B cell (primary cell): Measurements from ENCODE around the gene INF2. TPM values are rescaled to one million over a fixed set of nuclear protein-coding genes. Genes with fewer than 3 reads are reported as not detected.

ENCODE experiments used
- ATAC-seq: fragments of 200-7000 bp; cut with Tn5 transposase; one replicate; pipeline ENCODE4 v1.10.0; 2021; ENCODE audit warnings: low read depth, mild to moderate bottlenecking, moderate number of reproducible peaks, moderate library complexity
- CTCF ChIA-PET: fragments of 350-600 bp; sonication (Branson Sonifier 250); formaldehyde crosslinking; loops from one replicate; lab custom pipeline; 2021; ENCODE audit warnings: antibody characterized with exemption, inconsistent platforms; lab: Charles Lee
- POLR2A ChIA-PET: fragments of 350-600 bp; sonication (Branson Sonifier 250); formaldehyde crosslinking; loops from one replicate; lab custom pipeline; 2021; ENCODE audit warnings: antibody characterized with exemption; lab: Charles Lee
- DNase-seq: peaks from one replicate; pipeline ENCODE4 v3.0.0; 2013
- H2AFZ ChIP-seq: 2 replicates; pipeline ENCODE4 v1.6.1; 2012; ENCODE audit warnings: mild to moderate bottlenecking, low read depth, low read length; ENCODE audit not compliant: insufficient read depth, poor library complexity, severe bottlenecking
- H3K27ac ChIP-seq, 2 donors: 1 replicate in 1 of 2; 2 replicates in 1 of 2; pipeline ENCODE4 v1.5.1; 2012 to 2013; ENCODE audit warnings: low read length in 2 of 2, mild to moderate bottlenecking in 2 of 2, moderate library complexity in 1 of 2
- H3K27me3 ChIP-seq, 4 experiments: fragments of 200-600 bp in 1 of 4; sonication (generic) in 1 of 4; replicated peaks in 1 of 4; 1 replicate in 2 of 4; 2 replicates in 2 of 4; pipeline versions ENCODE4 v1.6.1 to v1.7.0; 2013 to 2016; ENCODE audit warnings: low read length in 3 of 4, mild to moderate bottlenecking in 2 of 4, mixed read lengths in 1 of 4, moderate library complexity in 1 of 4; ENCODE audit not compliant: insufficient read depth in 4 of 4, control insufficient read depth in 3 of 4; ENCODE audit errors: control extremely low read depth in 1 of 4
- H3K36me3 ChIP-seq, 2 experiments: replicated peaks in 1 of 2; 1 replicate in 1 of 2; 2 replicates in 1 of 2; pipeline versions ENCODE4 v1.6.1 to v1.7.1; 2013; ENCODE audit warnings: low read length in 1 of 2; ENCODE audit not compliant: insufficient read depth in 2 of 2, control insufficient read depth in 1 of 2; ENCODE audit errors: control extremely low read depth in 1 of 2, extremely low read depth in 1 of 2
- H3K4me1 ChIP-seq, 2 donors: fragments of 200-600 bp in 1 of 2; sonication (generic) in 1 of 2; 1 replicate in 1 of 2; 2 replicates in 1 of 2; pipeline versions ENCODE4 v1.5.1 to v1.6.1; 2013 to 2017; ENCODE audit warnings: low read length in 2 of 2; ENCODE audit not compliant: control insufficient read depth in 2 of 2, insufficient read depth in 2 of 2
- H3K4me2 ChIP-seq: replicated peaks from 2 replicates; pipeline ENCODE3; 2012; ENCODE audit warnings: mild to moderate bottlenecking, low read depth, low read length; ENCODE audit not compliant: poor library complexity, severe bottlenecking
- H3K4me3 ChIP-seq, 5 experiments: fragments of 200-600 bp in 1 of 5; sonication (generic) in 1 of 5; 1 replicate in 3 of 5; 2 replicates in 2 of 5; pipeline versions ENCODE4 v1.5.1 to v1.7.0; 2011 to 2016; ENCODE audit warnings: low read length in 4 of 5, mild to moderate bottlenecking in 4 of 5, low read depth in 2 of 5, control low read depth in 1 of 5, moderate library complexity in 1 of 5; ENCODE audit not compliant: insufficient read depth in 1 of 5; ENCODE audit errors: control extremely low read depth in 1 of 5, extremely low read depth in 1 of 5
- H3K79me2 ChIP-seq: fragments of 200-600 bp; sonication (generic); one replicate; pipeline ENCODE4 v1.6.0; 2016; ENCODE audit warnings: low read length; ENCODE audit not compliant: control insufficient read depth, insufficient read depth
- H3K9ac ChIP-seq: fragments of 200-600 bp; sonication (generic); 2 replicates; pipeline ENCODE4 v1.6.1; 2017; ENCODE audit warnings: mild to moderate bottlenecking, low read length, moderate library complexity
- H3K9me3 ChIP-seq, 3 donors: one replicate each; pipeline versions ENCODE4 v1.6.1 to v1.7.1; 2013; ENCODE audit warnings: low read length in 2 of 3; ENCODE audit not compliant: control insufficient read depth in 2 of 3, insufficient read depth in 1 of 3; ENCODE audit errors: control extremely low read depth in 1 of 3
- H4K20me1 ChIP-seq: 2 replicates; pipeline ENCODE4 v1.6.0; 2012; ENCODE audit warnings: mild to moderate bottlenecking, low read length; ENCODE audit not compliant: insufficient read depth, control insufficient read depth, poor library complexity, severe bottlenecking
- H3K27ac Mint-ChIP-seq: one replicate; pipeline ENCODE4 v1.8.0; 2021; ENCODE audit warnings: mixed read lengths
- H3K27me3 Mint-ChIP-seq: one replicate; pipeline ENCODE4 v1.8.0; 2021; ENCODE audit warnings: mixed read lengths
- H3K4me1 Mint-ChIP-seq: one replicate; pipeline ENCODE4 v1.8.0; 2021; ENCODE audit warnings: mixed read lengths
- H3K4me3 Mint-ChIP-seq: one replicate; pipeline ENCODE4 v1.8.0; 2021; ENCODE audit warnings: mixed read lengths
- H3K9me3 Mint-ChIP-seq: one replicate; pipeline ENCODE4 v1.8.0; 2022; ENCODE audit warnings: mixed read lengths; ENCODE audit not compliant: insufficient read depth
- CTCF ChIP-seq: fragments of 200-600 bp; IDR thresholded peaks from one replicate; pipeline ENCODE4 v1.8.0; 2022; ENCODE audit warnings: antibody characterized with exemption, mild to moderate bottlenecking
- EZH2 ChIP-seq: IDR thresholded peaks from 2 replicates; pipeline ENCODE4 v1.6.1; 2012; ENCODE audit warnings: borderline replicate concordance, low read depth, mild to moderate bottlenecking, moderate library complexity, low read length; ENCODE audit not compliant: insufficient read depth, poor library complexity, severe bottlenecking
- WGBS: methylation state at CpG from one replicate; pipeline ENCODE4 v1.1.5; 2013; ENCODE audit warnings: missing lambda C conversion rate; ENCODE audit not compliant: insufficient coverage; 5-methylcytosine and 5-hydroxymethylcytosine counted together
- intact Hi-C: fragments of 100-400 bp; cut with micrococcal nuclease; formaldehyde crosslinking; loops from one replicate; pipeline ENCODE4 v1.10.0; 2022
- polyA plus RNA-seq: library from polyadenylated mRNA; depleted of rRNA; stranded (reverse); fragments of >200 nt; gene quantifications from 2 replicates; pipeline ENCODE4 v1.2.3, GENCODE V29; 2012
- total RNA-seq, 2 donors: library from RNA; stranded (reverse); fragments of 120-200 nt in 1 of 2; gene quantifications; 1 replicate in 1 of 2; 2 replicates in 1 of 2; pipeline versions ENCODE4 v1.2.3 to v1.2.4, GENCODE V29; 2013 to 2022

INF2 gene
- total and polyA plus RNA-seq, 2 donors (not counting 1 experiment from before 2014, with no cell fraction given), result 90.2 to 100 TPM

- Histone ChIP-seq H4K20me1 (no peaks in the 10 kb centered on the region), H3K79me2 (peaks cover 8% of the 10 kb centered on the region), H3K36me3 (peaks cover 0 to 43% of the 10 kb centered on the region in 2 experiments), H3K27ac (no peak overlapping the region), H3K4me3 (no peak overlapping the region), H2AFZ (no peak overlapping the region), H3K9me3 (no peaks in the 10 kb centered on the region), H3K4me1 (peaks cover 7 to 12% of the 10 kb centered on the region in 2 donors), H3K9ac (no peak overlapping the region), H3K27me3 (no peaks in the 10 kb centered on the region), H3K4me2 (peak overlapping the region; percentile 50)
- peak; percentile 97 for TF ChIP-seq CTCF
- TF ChIP-seq EZH2, result no peak
- Mint-ChIP-seq H3K27ac (peak overlapping the region; percentile 59), H3K27me3 (no peaks in the 10 kb centered on the region), H3K4me3 (no peak overlapping the region), H3K4me1 (peaks cover 4% of the 10 kb centered on the region), H3K9me3 (no peaks in the 10 kb centered on the region)
- DNase-seq (peak; percentile 83), ATAC-seq (peak; percentile 97)
- CTCF ChIA-PET, result interaction anchor here (0.7 to 2.3 kb wide), 14 partner anchors 12 to 69 kb away, joined by 3 to 17 read pairs (median 6); no protein-coding TSS in a partner anchor
- 62% methylated on average over 16 of the region's 20 CpGs for whole genome bisulfite sequencing
- POLR2A ChIA-PET, result interaction anchor here (1.2 kb wide), 1 partner anchor 53 kb away, joined by 3 read pairs; no protein-coding TSS in a partner anchor
- intact Hi-C loops, result loop anchor here (1.0 kb wide), 3 partner anchors 27 to 58 kb away; no protein-coding TSS in a partner anchor
Measured at GRCh38 chr14:104708606-104709268, 19.3 kb downstream of the INF2 start.

- Histone ChIP-seq H3K27ac (no peak overlapping the region), H3K4me1 (peaks cover 7 to 12% of the 10 kb centered on the region in 2 donors), H3K4me3 (no peak overlapping the region), H3K27me3 (no peaks in the 10 kb centered on the region), H3K4me2 (no peak overlapping the region), H3K9ac (no peak overlapping the region), H3K9me3 (no peaks in the 10 kb centered on the region), H3K36me3 (peaks cover 0 to 40% of the 10 kb centered on the region in 2 experiments), H3K79me2 (peaks cover 8% of the 10 kb centered on the region), H2AFZ (no peak overlapping the region), H4K20me1 (no peaks in the 10 kb centered on the region)
- POLR2A ChIA-PET, result interaction anchor here (1.2 kb wide), 1 partner anchor 54 kb away, joined by 3 read pairs; no protein-coding TSS in a partner anchor
- ATAC-seq, result no peak
- WGBS, result 94% methylated on average over 16 of the region's 18 CpGs
- Mint-ChIP-seq H3K27ac (no peak overlapping the region), H3K27me3 (no peaks in the 10 kb centered on the region), H3K4me1 (peaks cover 4% of the 10 kb centered on the region), H3K4me3 (no peak overlapping the region), H3K9me3 (no peaks in the 10 kb centered on the region)
- no peak for DNase-seq
- intact Hi-C loops, result no loop called here
- CTCF ChIA-PET, result interaction anchor here (0.7 to 2.3 kb wide), 15 partner anchors 13 to 70 kb away, joined by 3 to 17 read pairs (median 6); no protein-coding TSS in a partner anchor
- no peak for TF ChIP-seq CTCF
- TF ChIP-seq EZH2, result no peak
Measured at GRCh38 chr14:104709387-104710039, 20.1 kb downstream of the INF2 start.
